Fibroblast of skin of back (primary cell): ENCODE measurements around the gene TNXB.
"Not testable (repeated sequence)": the region's sequence is repeated elsewhere in the genome, so short reads cannot be mapped to it uniquely, and the experiment has no call there.

Experiments used
- DNase-seq: peaks from one replicate; pipeline ENCODE4 v3.0.0-alpha.2; 2013

Gene TNXB

GRCh38 chr6:32002546-32003268 lies 106.4 kb downstream of the TNXB start:
- not testable (repeated sequence) for DNase-seq

GRCh38 chr6:31996385-31996784 lies 112.8 kb downstream of the TNXB start:
- DNase-seq = not testable (repeated sequence)

- not testable (repeated sequence) for DNase-seq
Measured at GRCh38 chr6:31994421-31994820, 114.7 kb downstream of the TNXB start.
